B cell (primary cell): ENCODE measurements around the gene WDR87. TPM values are rescaled to one million over a fixed set of nuclear protein-coding genes. Genes with fewer than 3 reads are reported as not detected.

Experiments
- ATAC-seq: fragments of 200-7000 bp; cut with Tn5 transposase; one replicate; pipeline ENCODE4 v1.10.0; 2021; ENCODE audit warnings: low read depth, mild to moderate bottlenecking, moderate number of reproducible peaks, moderate library complexity
- CTCF ChIA-PET: fragments of 350-600 bp; sonication (Branson Sonifier 250); formaldehyde crosslinking; loops from one replicate; lab custom pipeline; 2021; ENCODE audit warnings: antibody characterized with exemption, inconsistent platforms; lab: Charles Lee
- POLR2A ChIA-PET: fragments of 350-600 bp; sonication (Branson Sonifier 250); formaldehyde crosslinking; loops from one replicate; lab custom pipeline; 2021; ENCODE audit warnings: antibody characterized with exemption; lab: Charles Lee
- DNase-seq: peaks from one replicate; pipeline ENCODE4 v3.0.0; 2013
- H2AFZ ChIP-seq: 2 replicates; pipeline ENCODE4 v1.6.1; 2012; ENCODE audit warnings: mild to moderate bottlenecking, low read depth, low read length; ENCODE audit not compliant: insufficient read depth, poor library complexity, severe bottlenecking
- H3K27ac ChIP-seq, 2 donors: 1 replicate in 1 of 2; 2 replicates in 1 of 2; pipeline ENCODE4 v1.5.1; 2012 to 2013; ENCODE audit warnings: low read length in 2 of 2, mild to moderate bottlenecking in 2 of 2, moderate library complexity in 1 of 2
- H3K27me3 ChIP-seq, 4 experiments: fragments of 200-600 bp in 1 of 4; sonication (generic) in 1 of 4; replicated peaks in 1 of 4; 1 replicate in 2 of 4; 2 replicates in 2 of 4; pipeline versions ENCODE4 v1.6.1 to v1.7.0; 2013 to 2016; ENCODE audit warnings: low read length in 3 of 4, mild to moderate bottlenecking in 2 of 4, mixed read lengths in 1 of 4, moderate library complexity in 1 of 4; ENCODE audit not compliant: insufficient read depth in 4 of 4, control insufficient read depth in 3 of 4; ENCODE audit errors: control extremely low read depth in 1 of 4
- H3K36me3 ChIP-seq, 2 experiments: replicated peaks in 1 of 2; 1 replicate in 1 of 2; 2 replicates in 1 of 2; pipeline versions ENCODE4 v1.6.1 to v1.7.1; 2013; ENCODE audit warnings: low read length in 1 of 2; ENCODE audit not compliant: insufficient read depth in 2 of 2, control insufficient read depth in 1 of 2; ENCODE audit errors: control extremely low read depth in 1 of 2, extremely low read depth in 1 of 2
- H3K4me1 ChIP-seq, 2 donors: fragments of 200-600 bp in 1 of 2; sonication (generic) in 1 of 2; 1 replicate in 1 of 2; 2 replicates in 1 of 2; pipeline versions ENCODE4 v1.5.1 to v1.6.1; 2013 to 2017; ENCODE audit warnings: low read length in 2 of 2; ENCODE audit not compliant: control insufficient read depth in 2 of 2, insufficient read depth in 2 of 2
- H3K4me2 ChIP-seq: replicated peaks from 2 replicates; pipeline ENCODE3; 2012; ENCODE audit warnings: mild to moderate bottlenecking, low read depth, low read length; ENCODE audit not compliant: poor library complexity, severe bottlenecking
- H3K4me3 ChIP-seq, 5 experiments: fragments of 200-600 bp in 1 of 5; sonication (generic) in 1 of 5; 1 replicate in 3 of 5; 2 replicates in 2 of 5; pipeline versions ENCODE4 v1.5.1 to v1.7.0; 2011 to 2016; ENCODE audit warnings: low read length in 4 of 5, mild to moderate bottlenecking in 4 of 5, low read depth in 2 of 5, control low read depth in 1 of 5, moderate library complexity in 1 of 5; ENCODE audit not compliant: insufficient read depth in 1 of 5; ENCODE audit errors: control extremely low read depth in 1 of 5, extremely low read depth in 1 of 5
- H3K79me2 ChIP-seq: fragments of 200-600 bp; sonication (generic); one replicate; pipeline ENCODE4 v1.6.0; 2016; ENCODE audit warnings: low read length; ENCODE audit not compliant: control insufficient read depth, insufficient read depth
- H3K9ac ChIP-seq: fragments of 200-600 bp; sonication (generic); 2 replicates; pipeline ENCODE4 v1.6.1; 2017; ENCODE audit warnings: mild to moderate bottlenecking, low read length, moderate library complexity
- H3K9me3 ChIP-seq, 3 donors: one replicate each; pipeline versions ENCODE4 v1.6.1 to v1.7.1; 2013; ENCODE audit warnings: low read length in 2 of 3; ENCODE audit not compliant: control insufficient read depth in 2 of 3, insufficient read depth in 1 of 3; ENCODE audit errors: control extremely low read depth in 1 of 3
- H4K20me1 ChIP-seq: 2 replicates; pipeline ENCODE4 v1.6.0; 2012; ENCODE audit warnings: mild to moderate bottlenecking, low read length; ENCODE audit not compliant: insufficient read depth, control insufficient read depth, poor library complexity, severe bottlenecking
- H3K27ac Mint-ChIP-seq: one replicate; pipeline ENCODE4 v1.8.0; 2021; ENCODE audit warnings: mixed read lengths
- H3K27me3 Mint-ChIP-seq: one replicate; pipeline ENCODE4 v1.8.0; 2021; ENCODE audit warnings: mixed read lengths
- H3K4me1 Mint-ChIP-seq: one replicate; pipeline ENCODE4 v1.8.0; 2021; ENCODE audit warnings: mixed read lengths
- H3K4me3 Mint-ChIP-seq: one replicate; pipeline ENCODE4 v1.8.0; 2021; ENCODE audit warnings: mixed read lengths
- H3K9me3 Mint-ChIP-seq: one replicate; pipeline ENCODE4 v1.8.0; 2022; ENCODE audit warnings: mixed read lengths; ENCODE audit not compliant: insufficient read depth
- CTCF ChIP-seq: fragments of 200-600 bp; IDR thresholded peaks from one replicate; pipeline ENCODE4 v1.8.0; 2022; ENCODE audit warnings: antibody characterized with exemption, mild to moderate bottlenecking
- EZH2 ChIP-seq: IDR thresholded peaks from 2 replicates; pipeline ENCODE4 v1.6.1; 2012; ENCODE audit warnings: borderline replicate concordance, low read depth, mild to moderate bottlenecking, moderate library complexity, low read length; ENCODE audit not compliant: insufficient read depth, poor library complexity, severe bottlenecking
- WGBS: methylation state at CpG from one replicate; pipeline ENCODE4 v1.1.5; 2013; ENCODE audit warnings: missing lambda C conversion rate; ENCODE audit not compliant: insufficient coverage; 5-methylcytosine and 5-hydroxymethylcytosine counted together
- intact Hi-C: fragments of 100-400 bp; cut with micrococcal nuclease; formaldehyde crosslinking; loops from one replicate; pipeline ENCODE4 v1.10.0; 2022
- polyA plus RNA-seq: library from polyadenylated mRNA; depleted of rRNA; stranded (reverse); fragments of >200 nt; gene quantifications from 2 replicates; pipeline ENCODE4 v1.2.3, GENCODE V29; 2012
- total RNA-seq, 2 donors: library from RNA; stranded (reverse); fragments of 120-200 nt in 1 of 2; gene quantifications; 1 replicate in 1 of 2; 2 replicates in 1 of 2; pipeline versions ENCODE4 v1.2.3 to v1.2.4, GENCODE V29; 2013 to 2022

WDR87 gene
- total and polyA plus RNA-seq, 2 donors (not counting 1 experiment from before 2014, with no cell fraction given) = not detected

DNA sequence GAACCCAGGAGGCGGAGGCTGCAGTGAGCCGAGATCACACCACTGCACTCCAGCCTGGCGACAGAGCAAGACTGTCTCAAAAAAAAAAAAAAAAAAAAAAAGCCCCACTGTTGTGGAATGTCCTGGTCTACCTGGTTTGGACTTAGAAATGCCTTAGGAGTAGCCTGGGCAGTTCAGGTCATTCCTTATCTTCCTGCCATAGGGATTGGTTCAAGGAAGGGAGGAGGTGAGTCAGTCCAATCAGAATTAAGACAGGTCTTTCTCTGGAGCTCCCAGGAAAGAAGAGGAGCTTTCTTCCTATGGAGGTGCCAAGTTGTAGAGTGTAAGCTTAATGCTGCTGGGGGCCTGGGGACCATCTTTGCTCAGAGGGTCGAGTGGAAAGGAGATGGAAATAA is 45.4 kb upstream of the WDR87 start:
- CTCF ChIA-PET = interaction anchor here (0.7 to 2.6 kb wide), 4 partner anchors 9 to 25 kb away, joined by 3 to 7 read pairs (median 4); no protein-coding TSS in a partner anchor
- no peak overlapping the region for H3K9ac ChIP-seq
- H3K36me3 ChIP-seq = peaks cover 0 to 3% of the 10 kb centered on the region in 2 experiments
- intact Hi-C loops = no loop called here
- peak overlapping the region; percentile 73 for H3K4me2 ChIP-seq
- POLR2A ChIA-PET = interaction anchor here (0.6 to 0.9 kb wide), 3 partner anchors 24 to 132 kb away, joined by 3 to 4 read pairs (median 4); no protein-coding TSS in a partner anchor
- ATAC-seq (no peak), DNase-seq (no peak)
- no peaks in the 10 kb centered on the region for H4K20me1 ChIP-seq
- TF ChIP-seq CTCF = no peak
- no peak for TF ChIP-seq EZH2
- H3K4me3 ChIP-seq = peak overlapping the region in 1 of 5 experiments; percentile 47
- no peaks in the 10 kb centered on the region for H3K9me3 Mint-ChIP-seq
- H3K27me3 ChIP-seq = no peaks in the 10 kb centered on the region
- peaks cover 78% of the 10 kb centered on the region for H3K4me1 Mint-ChIP-seq
- H3K27ac Mint-ChIP-seq = peak overlapping the region; percentile 90
- H3K4me3 Mint-ChIP-seq = peak overlapping the region; percentile 60
- H3K9me3 ChIP-seq = no peaks in the 10 kb centered on the region
- H3K79me2 ChIP-seq = peaks cover 95% of the 10 kb centered on the region
- peak overlapping the region; percentile 45 for H2AFZ ChIP-seq
- H3K27me3 Mint-ChIP-seq = no peaks in the 10 kb centered on the region
- peaks cover 67 to 83% of the 10 kb centered on the region in 2 donors for H3K4me1 ChIP-seq
- peak overlapping the region; percentile 89 to 95 for H3K27ac ChIP-seq
- no CpG with 5 or more reads among the region's 4 CpGs for WGBS

DNA sequence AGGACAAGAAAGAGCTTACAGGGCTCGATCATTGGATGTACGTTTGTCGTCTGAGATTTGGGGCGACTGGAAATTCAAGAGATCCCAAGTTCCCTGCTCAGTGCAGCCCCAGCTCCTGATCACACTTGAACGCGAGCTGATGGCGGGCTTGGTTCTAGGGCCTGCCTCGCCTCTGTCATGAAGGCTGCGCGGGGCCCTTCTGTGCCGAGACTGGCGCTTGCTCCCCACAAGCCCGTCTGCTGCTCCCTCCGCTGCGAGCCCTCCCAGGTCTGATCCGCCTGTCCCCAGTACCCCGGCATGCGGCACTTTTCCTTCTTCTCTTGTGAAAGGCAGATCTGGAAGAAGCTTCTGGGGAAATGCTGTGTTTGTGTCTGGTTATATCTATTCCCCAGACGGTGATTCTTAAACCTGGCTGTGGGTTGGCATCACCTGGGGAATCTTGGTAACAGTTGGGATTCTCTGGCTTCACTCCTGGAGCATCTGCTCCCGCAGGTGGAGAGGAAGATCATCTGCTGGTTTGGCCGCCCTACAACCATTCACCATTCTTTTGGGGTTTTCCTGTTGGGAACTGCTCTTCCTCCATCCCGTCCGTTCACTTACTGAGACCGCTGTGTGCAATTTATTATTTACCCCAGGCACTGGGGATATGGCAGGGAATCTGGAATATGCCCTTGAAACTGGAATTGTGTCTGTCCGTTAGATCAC is 44.2 kb upstream of the WDR87 start:
- no peak for ATAC-seq
- peak overlapping the region; percentile 89 to 95 for H3K27ac ChIP-seq
- H3K27me3 Mint-ChIP-seq = no peaks in the 10 kb centered on the region
- no peak overlapping the region for H2AFZ ChIP-seq
- DNase-seq = no peak
- peak overlapping the region; percentile 64 for H3K4me3 Mint-ChIP-seq
- H3K4me2 ChIP-seq = peak overlapping the region; percentile 73
- peaks cover 95% of the 10 kb centered on the region for H3K79me2 ChIP-seq
- no peaks in the 10 kb centered on the region for H4K20me1 ChIP-seq
- WGBS = 97% methylated on average over 21 of the region's 25 CpGs
- H3K4me1 ChIP-seq = peaks cover 56 to 74% of the 10 kb centered on the region in 2 donors
- intact Hi-C loops = no loop called here
- peaks cover 0 to 4% of the 10 kb centered on the region in 2 experiments for H3K36me3 ChIP-seq
- H3K9me3 Mint-ChIP-seq = no peaks in the 10 kb centered on the region
- POLR2A ChIA-PET = interaction anchor here (0.6 to 0.8 kb wide), 3 partner anchors 29 to 84 kb away, joined by 3 to 6 read pairs (median 3); no protein-coding TSS in a partner anchor
- TF ChIP-seq CTCF (no peak), EZH2 (no peak)
- H3K9me3 ChIP-seq = no peaks in the 10 kb centered on the region
- H3K4me3 ChIP-seq = no peak overlapping the region
- peak overlapping the region; percentile 9 for H3K9ac ChIP-seq
- peak overlapping the region; percentile 87 for H3K27ac Mint-ChIP-seq
- H3K4me1 Mint-ChIP-seq = peaks cover 72% of the 10 kb centered on the region
- CTCF ChIA-PET = interaction anchor here (1.2 to 2.6 kb wide), 5 partner anchors 12 to 83 kb away, joined by 3 to 7 read pairs (median 3); no protein-coding TSS in a partner anchor
- no peaks in the 10 kb centered on the region for H3K27me3 ChIP-seq
